MM.1S (cell line): ENCODE data around the gene REG1A.

ENCODE experiments used
- DNase-seq: peaks from one replicate; pipeline ENCODE4 v3.0.0-alpha.2; 2015
- H2AFZ ChIP-seq: fragments of 300-600 bp; sonication (generic); 2 replicates; pipeline ENCODE4 v1.6.0; 2016; ENCODE audit warnings: antibody characterized with exemption, low read length
- H3F3A ChIP-seq: fragments of 300-600 bp; sonication (generic); 2 replicates; pipeline ENCODE4 v1.6.1; 2016; ENCODE audit warnings: mild to moderate bottlenecking, antibody characterized with exemption, low read length, moderate library complexity, mixed read lengths; ENCODE audit not compliant: insufficient read depth
- H3K27ac ChIP-seq: fragments of 300-600 bp; sonication (generic); 2 replicates; pipeline ENCODE4 v1.5.1; 2016; ENCODE audit warnings: mild to moderate bottlenecking, low read length
- H3K27me3 ChIP-seq: fragments of 300-600 bp; sonication (generic); replicated peaks from 2 replicates; pipeline ENCODE4 v1.6.0; 2016; ENCODE audit warnings: low read length; ENCODE audit not compliant: insufficient read depth
- H3K36me3 ChIP-seq: fragments of 300-600 bp; sonication (generic); replicated peaks from 2 replicates; pipeline ENCODE4 v1.6.1; 2016; ENCODE audit warnings: mild to moderate bottlenecking, low read length, mixed read lengths; ENCODE audit not compliant: insufficient read depth
- H3K4me1 ChIP-seq: fragments of 300-600 bp; sonication (generic); 2 replicates; pipeline ENCODE4 v1.6.1; 2016; ENCODE audit warnings: low read length, mixed read lengths
- H3K4me2 ChIP-seq: fragments of 300-600 bp; sonication (generic); 2 replicates; pipeline ENCODE4 v1.6.0; 2016; ENCODE audit warnings: low read depth, low read length
- H3K4me3 ChIP-seq: fragments of 300-600 bp; sonication (generic); 2 replicates; pipeline ENCODE4 v1.5.1; 2016; ENCODE audit warnings: low read length, mixed read lengths
- H3K79me2 ChIP-seq: fragments of 300-600 bp; sonication (generic); 2 replicates; pipeline ENCODE4 v1.6.1; 2016; ENCODE audit warnings: mixed run types, low read length, mixed read lengths
- H3K9ac ChIP-seq: fragments of 300-600 bp; sonication (generic); 2 replicates; pipeline ENCODE4 v1.6.1; 2016; ENCODE audit warnings: low read length, mixed read lengths
- H3K9me2 ChIP-seq: fragments of 300-600 bp; sonication (generic); replicated peaks from 2 replicates; pipeline ENCODE4 v1.6.1; 2016; ENCODE audit warnings: mild to moderate bottlenecking, low read length, mixed read lengths; ENCODE audit not compliant: insufficient read depth
- H3K9me3 ChIP-seq: fragments of 300-600 bp; sonication (generic); replicated peaks from 2 replicates; pipeline ENCODE4 v1.6.1; 2016; ENCODE audit warnings: mild to moderate bottlenecking, low read length, mixed read lengths; ENCODE audit not compliant: insufficient read depth
- H4K20me1 ChIP-seq: fragments of 300-600 bp; sonication (generic); 2 replicates; pipeline ENCODE4 v1.6.1; 2016; ENCODE audit warnings: mild to moderate bottlenecking, low read length, moderate library complexity, mixed read lengths; ENCODE audit not compliant: insufficient read depth
- EZH2 ChIP-seq: fragments of 300-600 bp; sonication (generic); optimal IDR thresholded peaks from 2 replicates; pipeline ENCODE3; 2017; ENCODE audit warnings: low read depth, mild to moderate bottlenecking, antibody characterized with exemption, low read length, mixed read lengths
- EZH2phosphoT487 ChIP-seq: fragments of 300-600 bp; sonication (generic); IDR thresholded peaks from 2 replicates; pipeline ENCODE4 v1.6.1; 2018; ENCODE audit warnings: antibody characterized with exemption, low read length
- TF ChIP-seq, protein P1 (sequence below): fragments of 300-600 bp; sonication (generic); IDR thresholded peaks from 2 replicates; pipeline ENCODE4 v1.5.1; 2016; ENCODE audit warnings: antibody characterized with exemption, low read length, mixed read lengths

The REG1A gene

DNA sequence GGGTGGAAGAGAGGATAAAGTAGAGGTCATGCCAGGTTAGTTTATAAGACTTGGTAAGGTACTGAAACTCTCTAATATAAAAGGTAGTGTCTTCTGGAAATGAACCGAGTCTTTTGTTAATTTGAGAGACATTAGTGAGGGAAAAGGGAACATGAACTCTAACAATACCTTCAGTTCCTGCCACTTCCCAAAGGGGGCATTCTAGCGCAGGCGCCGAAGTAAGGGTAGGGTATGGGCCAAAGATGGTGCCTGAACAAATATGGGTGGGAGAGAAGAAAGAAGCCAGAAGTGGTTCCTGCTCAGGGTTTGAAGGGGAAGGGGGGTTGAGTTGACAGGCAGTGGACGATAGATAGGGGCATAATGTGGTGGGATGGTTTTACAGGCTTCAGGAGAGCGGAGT lies 22.4 kb upstream of the REG1A start:
- Histone ChIP-seq H3K79me2 (no peaks in the 10 kb centered on the region), H3K4me3 (no peak overlapping the region), H3K9ac (no peak overlapping the region), H3K9me3 (no peaks in the 10 kb centered on the region), H3K36me3 (no peaks in the 10 kb centered on the region), H3K4me2 (no peak overlapping the region), H2AFZ (no peak overlapping the region), H3F3A (no peaks in the 10 kb centered on the region), H3K4me1 (no peaks in the 10 kb centered on the region), H3K27ac (no peak overlapping the region), H4K20me1 (no peaks in the 10 kb centered on the region), H3K27me3 (no peaks in the 10 kb centered on the region), H3K9me2 (no peaks in the 10 kb centered on the region)
- TF ChIP-seq EZH2 (no peak), EZH2phosphoT487 (no peak)
- TF ChIP-seq, protein P1, sequence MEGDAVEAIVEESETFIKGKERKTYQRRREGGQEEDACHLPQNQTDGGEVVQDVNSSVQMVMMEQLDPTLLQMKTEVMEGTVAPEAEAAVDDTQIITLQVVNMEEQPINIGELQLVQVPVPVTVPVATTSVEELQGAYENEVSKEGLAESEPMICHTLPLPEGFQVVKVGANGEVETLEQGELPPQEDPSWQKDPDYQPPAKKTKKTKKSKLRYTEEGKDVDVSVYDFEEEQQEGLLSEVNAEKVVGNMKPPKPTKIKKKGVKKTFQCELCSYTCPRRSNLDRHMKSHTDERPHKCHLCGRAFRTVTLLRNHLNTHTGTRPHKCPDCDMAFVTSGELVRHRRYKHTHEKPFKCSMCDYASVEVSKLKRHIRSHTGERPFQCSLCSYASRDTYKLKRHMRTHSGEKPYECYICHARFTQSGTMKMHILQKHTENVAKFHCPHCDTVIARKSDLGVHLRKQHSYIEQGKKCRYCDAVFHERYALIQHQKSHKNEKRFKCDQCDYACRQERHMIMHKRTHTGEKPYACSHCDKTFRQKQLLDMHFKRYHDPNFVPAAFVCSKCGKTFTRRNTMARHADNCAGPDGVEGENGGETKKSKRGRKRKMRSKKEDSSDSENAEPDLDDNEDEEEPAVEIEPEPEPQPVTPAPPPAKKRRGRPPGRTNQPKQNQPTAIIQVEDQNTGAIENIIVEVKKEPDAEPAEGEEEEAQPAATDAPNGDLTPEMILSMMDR: no peak
- no peak for DNase-seq

DNA sequence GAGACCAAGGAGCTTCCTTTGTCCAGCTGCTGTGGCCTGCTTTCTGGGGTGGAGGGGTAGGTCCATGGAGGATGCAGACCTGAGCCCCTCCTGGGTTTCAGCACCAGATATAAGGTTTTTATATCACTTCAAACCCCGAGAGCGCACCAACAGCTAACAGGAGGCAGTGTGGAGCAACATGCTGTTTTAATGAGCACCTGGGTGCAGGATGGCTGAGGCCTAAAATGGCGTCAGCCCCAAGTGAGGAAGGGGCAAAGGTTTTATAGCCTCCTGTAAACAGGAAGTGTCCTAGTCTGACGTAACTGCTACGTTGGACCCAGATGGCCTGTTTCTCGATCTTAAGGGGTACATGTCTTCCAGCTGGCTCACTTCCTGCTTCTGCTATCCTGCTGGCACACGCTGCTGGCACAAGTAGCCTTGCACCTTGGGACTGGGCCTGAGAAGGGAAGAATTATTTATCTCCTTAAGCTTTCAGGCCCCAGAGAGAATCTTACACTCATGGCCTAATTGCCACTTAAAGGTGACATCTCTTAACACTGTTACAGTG lies 21.1 kb upstream of the REG1A start:
- H2AFZ ChIP-seq: no peak overlapping the region
- H4K20me1 ChIP-seq: no peaks in the 10 kb centered on the region
- H3K79me2 ChIP-seq: no peaks in the 10 kb centered on the region
- DNase-seq: no peak
- no peaks in the 10 kb centered on the region for H3K36me3 ChIP-seq
- no peak overlapping the region for H3K27ac ChIP-seq
- no peaks in the 10 kb centered on the region for H3K4me1 ChIP-seq
- no peak overlapping the region for H3K4me2 ChIP-seq
- no peaks in the 10 kb centered on the region for H3K9me2 ChIP-seq
- H3K4me3 ChIP-seq: no peak overlapping the region
- H3F3A ChIP-seq: no peaks in the 10 kb centered on the region
- H3K27me3 ChIP-seq: no peaks in the 10 kb centered on the region
- H3K9me3 ChIP-seq: no peaks in the 10 kb centered on the region
- TF ChIP-seq EZH2: no peak
- no peak for TF ChIP-seq EZH2phosphoT487
- TF ChIP-seq, protein P1: no peak
- H3K9ac ChIP-seq: no peak overlapping the region

DNA sequence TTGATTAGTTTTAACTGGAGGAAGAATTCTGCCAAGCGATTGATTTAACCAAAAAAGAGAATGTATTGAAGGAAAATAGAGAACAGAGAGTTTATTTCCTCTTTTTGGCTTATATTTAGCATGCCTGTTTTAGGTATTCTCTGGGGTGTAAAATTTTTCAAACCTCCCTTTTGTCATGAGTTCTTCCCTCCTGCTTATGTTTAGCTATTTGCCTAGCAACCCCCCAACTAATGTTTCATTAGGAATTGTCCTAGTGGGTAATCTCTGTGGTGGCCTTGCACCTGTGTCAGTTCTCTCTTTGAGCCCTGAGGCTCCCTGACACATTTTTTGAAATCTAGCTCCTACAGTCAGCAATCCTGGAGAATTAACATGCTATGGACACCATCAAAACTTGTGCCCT lies 20.0 kb upstream of the REG1A start:
- Histone ChIP-seq H3K9ac (no peak overlapping the region), H4K20me1 (no peaks in the 10 kb centered on the region), H3K4me3 (no peak overlapping the region), H3F3A (no peaks in the 10 kb centered on the region), H3K36me3 (no peaks in the 10 kb centered on the region), H2AFZ (no peak overlapping the region), H3K27me3 (no peaks in the 10 kb centered on the region), H3K79me2 (no peaks in the 10 kb centered on the region), H3K9me2 (no peaks in the 10 kb centered on the region), H3K27ac (no peak overlapping the region), H3K4me1 (no peaks in the 10 kb centered on the region), H3K9me3 (no peaks in the 10 kb centered on the region), H3K4me2 (no peak overlapping the region)
- TF ChIP-seq, protein P1: no peak
- TF ChIP-seq EZH2phosphoT487 (no peak), EZH2 (no peak)
- DNase-seq: no peak
